Activated CD4-positive, alpha-beta T cell treated with anti-CD3 and anti-CD28 coated beads, Interleukin-2, amount 10 ng/mL, durations not matched to agents 24 days and 14 days (primary cell): Measurements from ENCODE around the gene ABL1. TPM values are rescaled to one million over a fixed set of nuclear protein-coding genes. Genes with fewer than 3 reads are reported as not detected.

ENCODE experiments used
- DNase-seq: peaks from one replicate; pipeline ENCODE4 v3.0.0; 2022
- H3K27ac Mint-ChIP-seq: one replicate; pipeline ENCODE4 v1.8.0; 2022; ENCODE audit warnings: mild to moderate bottlenecking, mixed read lengths
- H3K27me3 Mint-ChIP-seq: one replicate; pipeline ENCODE4 v1.8.0; 2022; ENCODE audit warnings: mixed read lengths
- H3K36me3 Mint-ChIP-seq: one replicate; pipeline ENCODE4 v1.8.0; 2022; ENCODE audit warnings: low read depth, mild to moderate bottlenecking, mixed read lengths
- H3K4me1 Mint-ChIP-seq: one replicate; pipeline ENCODE4 v1.8.0; 2021; ENCODE audit warnings: mixed read lengths
- H3K4me3 Mint-ChIP-seq: one replicate; pipeline ENCODE4 v1.8.0; 2022; ENCODE audit warnings: mild to moderate bottlenecking, moderate library complexity, mixed read lengths
- H3K9me3 Mint-ChIP-seq: one replicate; pipeline ENCODE4 v1.8.0; 2021; ENCODE audit warnings: mixed read lengths
- intact Hi-C: fragments of 100-400 bp; cut with micrococcal nuclease; formaldehyde crosslinking; loops from one replicate; pipeline ENCODE4 v1.15.1; 2023
- total RNA-seq: library from RNA; stranded (reverse); gene quantifications from 2 replicates; pipeline ENCODE4 v1.2.3, GENCODE V29; 2022

ABL1 gene
- total RNA-seq, 1 donor from 2014 or later = 35.7 TPM

GRCh38 chr9:130890870-130891687 is 56.0 kb downstream of the ABL1 start:
- DNase-seq = no peak
- H3K4me3 Mint-ChIP-seq = no peak overlapping the region
- H3K27me3 Mint-ChIP-seq = no peaks in the 10 kb centered on the region
- no peak overlapping the region for H3K27ac Mint-ChIP-seq
- H3K4me1 Mint-ChIP-seq = no peaks in the 10 kb centered on the region
- no peaks in the 10 kb centered on the region for H3K36me3 Mint-ChIP-seq
- H3K9me3 Mint-ChIP-seq = no peaks in the 10 kb centered on the region
- intact Hi-C loops = no loop called here

GRCh38 chr9:130891688-130892476 is 56.8 kb downstream of the ABL1 start:
- no peak overlapping the region for H3K27ac Mint-ChIP-seq
- H3K36me3 Mint-ChIP-seq = no peaks in the 10 kb centered on the region
- intact Hi-C loops = no loop called here
- H3K9me3 Mint-ChIP-seq = no peaks in the 10 kb centered on the region
- no peaks in the 10 kb centered on the region for H3K4me1 Mint-ChIP-seq
- H3K4me3 Mint-ChIP-seq = no peak overlapping the region
- no peak for DNase-seq
- no peaks in the 10 kb centered on the region for H3K27me3 Mint-ChIP-seq

GRCh38 chr9:130892477-130893304 is 57.6 kb downstream of the ABL1 start:
- intact Hi-C loops = no loop called here
- Mint-ChIP-seq H3K27me3 (no peaks in the 10 kb centered on the region), H3K9me3 (no peaks in the 10 kb centered on the region), H3K4me3 (no peak overlapping the region), H3K27ac (no peak overlapping the region), H3K36me3 (no peaks in the 10 kb centered on the region), H3K4me1 (no peaks in the 10 kb centered on the region)
- no peak for DNase-seq

GRCh38 chr9:130893341-130894101 is 58.5 kb downstream of the ABL1 start:
- Mint-ChIP-seq H3K9me3 (no peaks in the 10 kb centered on the region), H3K36me3 (no peaks in the 10 kb centered on the region), H3K27me3 (no peaks in the 10 kb centered on the region), H3K4me3 (no peak overlapping the region), H3K27ac (no peak overlapping the region), H3K4me1 (no peaks in the 10 kb centered on the region)
- no peak for DNase-seq
- intact Hi-C loops = no loop called here

- H3K4me1 Mint-ChIP-seq = no peaks in the 10 kb centered on the region
- no peak for DNase-seq
- H3K27me3 Mint-ChIP-seq = no peaks in the 10 kb centered on the region
- H3K27ac Mint-ChIP-seq = no peak overlapping the region
- no peak overlapping the region for H3K4me3 Mint-ChIP-seq
- H3K36me3 Mint-ChIP-seq = no peaks in the 10 kb centered on the region
- H3K9me3 Mint-ChIP-seq = no peaks in the 10 kb centered on the region
- intact Hi-C loops = no loop called here
Measured at GRCh38 chr9:130894546-130894945, 59.5 kb downstream of the ABL1 start.

- intact Hi-C loops = no loop called here
- H3K4me3 Mint-ChIP-seq = no peak overlapping the region
- H3K9me3 Mint-ChIP-seq = no peaks in the 10 kb centered on the region
Measured at GRCh38 chr9:130895038-130895437, 60.0 kb downstream of the ABL1 start.

GRCh38 chr9:130895481-130896232 is 60.6 kb downstream of the ABL1 start:
- Mint-ChIP-seq H3K36me3 (no peaks in the 10 kb centered on the region), H3K4me3 (no peak overlapping the region), H3K4me1 (no peaks in the 10 kb centered on the region), H3K27me3 (no peaks in the 10 kb centered on the region), H3K27ac (no peak overlapping the region), H3K9me3 (no peaks in the 10 kb centered on the region)
- no peak for DNase-seq
- intact Hi-C loops = no loop called here

More at GRCh38 chr9:130895038-130895437, 60.0 kb downstream of the ABL1 start:
- no peak for DNase-seq
- H3K4me1 Mint-ChIP-seq = no peaks in the 10 kb centered on the region
- H3K27me3 Mint-ChIP-seq = no peaks in the 10 kb centered on the region
- H3K36me3 Mint-ChIP-seq = no peaks in the 10 kb centered on the region
- no peak overlapping the region for H3K27ac Mint-ChIP-seq

- Mint-ChIP-seq H3K36me3 (no peaks in the 10 kb centered on the region), H3K27me3 (no peaks in the 10 kb centered on the region), H3K4me1 (no peaks in the 10 kb centered on the region), H3K27ac (no peak within 1 kb of the TSS), H3K4me3 (no peak within 1 kb of the TSS), H3K9me3 (no peaks in the 10 kb centered on the region)
- intact Hi-C loops = no loop called here
- DNase-seq = no peak
Measured at GRCh38 chr9:130896233-130897014, 61.4 kb downstream of the ABL1 start, which contains the start of gene QRFP. QRFP (minus strand) TSS chr9:130896812; CDS start chr9:130893838, 2,974 bp downstream.

- no peak for DNase-seq
- Mint-ChIP-seq H3K27ac (no peak overlapping the region), H3K36me3 (no peaks in the 10 kb centered on the region), H3K9me3 (no peaks in the 10 kb centered on the region), H3K4me3 (no peak overlapping the region), H3K4me1 (no peaks in the 10 kb centered on the region), H3K27me3 (no peaks in the 10 kb centered on the region)
- intact Hi-C loops = no loop called here
Measured at GRCh38 chr9:130897105-130897751, 62.2 kb downstream of the ABL1 start.

GRCh38 chr9:130897848-130898551 is 62.9 kb downstream of the ABL1 start:
- no peak overlapping the region for H3K27ac Mint-ChIP-seq
- H3K4me1 Mint-ChIP-seq = no peaks in the 10 kb centered on the region
- no peaks in the 10 kb centered on the region for H3K9me3 Mint-ChIP-seq
- no peaks in the 10 kb centered on the region for H3K27me3 Mint-ChIP-seq
- intact Hi-C loops = no loop called here
- no peak overlapping the region for H3K4me3 Mint-ChIP-seq
- H3K36me3 Mint-ChIP-seq = no peaks in the 10 kb centered on the region
- DNase-seq = no peak

GRCh38 chr9:130898552-130898852 is 63.4 kb downstream of the ABL1 start:
- Mint-ChIP-seq H3K27me3 (no peaks in the 10 kb centered on the region), H3K27ac (no peak overlapping the region), H3K4me1 (no peaks in the 10 kb centered on the region), H3K4me3 (no peak overlapping the region), H3K9me3 (no peaks in the 10 kb centered on the region), H3K36me3 (no peaks in the 10 kb centered on the region)
- intact Hi-C loops = no loop called here
- DNase-seq = no peak
